Cardiac fibroblast (primary cell): ENCODE measurements around the gene SMC6.

Experiments used
- DNase-seq, 2 donors: peaks; one replicate each; pipeline versions ENCODE4 v3.0.0 to v3.0.0-alpha.2; 2010; ENCODE audit warnings: low read depth in 2 of 2
- H3K4me3 ChIP-seq, 2 donors: replicated peaks in 1 of 2; 1 replicate in 1 of 2; 2 replicates in 1 of 2; pipeline ENCODE4 v1.5.1; 2011; ENCODE audit warnings: low read depth in 2 of 2, low read length in 2 of 2, mild to moderate bottlenecking in 2 of 2, moderate library complexity in 1 of 2
- TF ChIP-seq, protein P1 (sequence below): IDR thresholded peaks from one replicate; pipeline ENCODE4 v1.5.1; 2011; ENCODE audit warnings: low read depth, mild to moderate bottlenecking, low read length, inconsistent platforms

The SMC6 gene

DNA sequence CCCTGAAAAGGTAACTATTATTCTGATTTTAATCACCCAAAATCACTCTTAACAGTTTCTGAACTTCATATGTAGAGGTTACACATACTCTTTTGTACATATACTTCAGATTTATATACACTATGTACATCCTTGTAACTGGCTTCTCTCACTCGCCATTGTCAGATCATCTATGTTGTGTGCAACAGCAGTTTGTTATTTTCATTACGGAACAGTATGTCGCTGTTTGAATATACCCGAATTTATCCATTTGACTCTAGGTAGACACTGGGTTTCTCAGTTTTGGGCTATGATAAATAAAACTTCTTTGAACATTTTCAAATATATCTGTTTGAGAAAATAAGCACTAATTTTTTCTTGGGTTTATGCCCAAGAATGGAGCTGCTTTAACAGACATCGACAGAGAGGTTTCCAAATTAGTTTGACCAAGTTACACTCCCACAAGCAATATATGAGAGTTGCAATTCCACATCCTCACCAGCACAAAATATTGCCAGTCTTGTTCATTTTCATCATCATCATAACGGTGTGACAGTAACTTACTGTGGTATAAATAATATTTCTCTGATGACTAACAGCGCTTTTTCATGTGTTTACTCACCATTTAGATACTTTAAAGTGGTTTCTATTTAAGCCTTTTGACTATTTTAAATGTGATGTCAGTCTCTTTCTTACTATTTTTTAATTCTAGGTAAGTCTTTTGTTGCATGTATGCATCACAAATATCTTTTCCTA, 80.9 kb downstream of the SMC6 start:
- H3K4me3 ChIP-seq: no peak overlapping the region
- peak; percentile 30 to 84 for DNase-seq
- TF ChIP-seq, protein P1, sequence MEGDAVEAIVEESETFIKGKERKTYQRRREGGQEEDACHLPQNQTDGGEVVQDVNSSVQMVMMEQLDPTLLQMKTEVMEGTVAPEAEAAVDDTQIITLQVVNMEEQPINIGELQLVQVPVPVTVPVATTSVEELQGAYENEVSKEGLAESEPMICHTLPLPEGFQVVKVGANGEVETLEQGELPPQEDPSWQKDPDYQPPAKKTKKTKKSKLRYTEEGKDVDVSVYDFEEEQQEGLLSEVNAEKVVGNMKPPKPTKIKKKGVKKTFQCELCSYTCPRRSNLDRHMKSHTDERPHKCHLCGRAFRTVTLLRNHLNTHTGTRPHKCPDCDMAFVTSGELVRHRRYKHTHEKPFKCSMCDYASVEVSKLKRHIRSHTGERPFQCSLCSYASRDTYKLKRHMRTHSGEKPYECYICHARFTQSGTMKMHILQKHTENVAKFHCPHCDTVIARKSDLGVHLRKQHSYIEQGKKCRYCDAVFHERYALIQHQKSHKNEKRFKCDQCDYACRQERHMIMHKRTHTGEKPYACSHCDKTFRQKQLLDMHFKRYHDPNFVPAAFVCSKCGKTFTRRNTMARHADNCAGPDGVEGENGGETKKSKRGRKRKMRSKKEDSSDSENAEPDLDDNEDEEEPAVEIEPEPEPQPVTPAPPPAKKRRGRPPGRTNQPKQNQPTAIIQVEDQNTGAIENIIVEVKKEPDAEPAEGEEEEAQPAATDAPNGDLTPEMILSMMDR: peak; percentile 22

DNA sequence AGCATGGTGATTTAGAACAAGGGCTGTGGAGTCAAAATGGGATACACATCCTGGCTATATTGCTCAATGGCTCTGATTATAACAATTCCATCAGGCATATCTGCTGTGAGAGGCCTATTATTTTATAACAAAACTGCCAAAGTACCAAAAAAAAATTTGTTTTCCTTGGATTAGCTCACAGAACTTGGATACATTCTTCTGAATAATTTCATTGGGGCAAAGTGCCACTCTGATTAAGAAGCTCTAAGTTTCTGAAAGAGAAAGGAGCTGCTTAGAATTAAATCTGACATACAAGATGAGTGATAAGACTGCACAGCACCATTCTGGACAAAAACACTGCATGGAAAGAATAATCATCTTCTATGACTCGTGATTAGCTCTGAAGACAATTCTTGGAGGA, 85.7 kb downstream of the SMC6 start:
- no peak overlapping the region for H3K4me3 ChIP-seq
- TF ChIP-seq, protein P1: no peak
- peak in 1 of 2 donors; percentile 45 for DNase-seq

DNA sequence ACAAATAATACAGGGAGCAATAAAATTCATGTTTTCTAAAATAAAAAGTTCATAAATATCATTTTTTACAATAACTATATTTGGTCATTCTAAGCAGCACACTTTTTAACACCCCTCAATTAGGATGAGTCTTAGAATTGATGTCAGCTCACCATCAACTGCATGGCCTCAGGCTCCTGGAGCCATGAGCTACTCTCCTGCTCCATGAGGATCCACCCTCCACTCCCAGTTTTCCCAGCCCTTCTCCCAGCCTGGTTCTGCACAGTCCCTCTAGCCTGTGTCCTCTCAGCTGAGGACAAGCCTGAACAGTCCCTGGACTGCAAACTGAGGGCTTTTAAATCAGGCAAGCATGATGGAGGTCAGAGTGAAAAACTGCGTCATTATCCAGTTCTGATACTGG, 89.1 kb downstream of the SMC6 start:
- no peak for DNase-seq
- TF ChIP-seq, protein P1: no peak
- H3K4me3 ChIP-seq: no peak overlapping the region

DNA sequence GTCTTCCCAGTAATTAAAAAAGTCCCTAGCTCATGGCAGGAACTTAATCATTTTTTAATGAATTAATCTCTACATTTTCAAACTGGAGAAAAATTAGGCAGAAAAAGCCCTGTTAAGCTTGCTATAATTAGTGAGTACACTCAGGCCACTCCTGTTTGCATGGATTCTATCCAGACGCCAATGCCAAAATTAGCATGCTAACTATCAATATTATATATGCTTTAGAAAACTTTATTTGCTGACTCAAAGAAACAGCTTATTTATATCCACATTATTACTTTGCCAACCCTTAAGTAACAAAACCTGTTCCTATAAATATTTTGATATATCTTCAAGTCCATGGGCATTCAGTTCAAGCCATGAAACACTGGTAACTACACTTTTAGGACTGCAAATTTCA, 90.9 kb downstream of the SMC6 start:
- no peak for DNase-seq
- no peak overlapping the region for H3K4me3 ChIP-seq
- TF ChIP-seq, protein P1: no peak

DNA sequence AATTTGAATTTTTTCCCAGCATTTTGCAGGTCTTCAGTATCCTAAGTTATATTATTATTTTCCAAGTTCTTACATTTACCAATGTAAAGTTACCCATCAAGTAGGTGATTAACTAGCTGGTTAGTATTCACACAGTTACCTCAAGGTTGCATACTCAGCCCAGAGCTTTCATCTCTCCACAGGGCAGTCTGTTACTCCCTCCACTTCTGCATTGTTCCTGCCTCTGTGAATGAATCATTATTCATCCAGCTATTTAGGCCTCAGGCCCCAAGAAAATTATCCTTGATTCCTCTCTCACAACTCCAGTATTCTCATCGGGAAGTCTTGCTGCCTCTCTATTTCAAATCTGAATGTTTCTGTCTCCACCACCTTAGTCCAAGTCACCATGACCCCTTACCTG, 92.2 kb downstream of the SMC6 start:
- TF ChIP-seq, protein P1: no peak
- no peak overlapping the region for H3K4me3 ChIP-seq
- no peak for DNase-seq

DNA sequence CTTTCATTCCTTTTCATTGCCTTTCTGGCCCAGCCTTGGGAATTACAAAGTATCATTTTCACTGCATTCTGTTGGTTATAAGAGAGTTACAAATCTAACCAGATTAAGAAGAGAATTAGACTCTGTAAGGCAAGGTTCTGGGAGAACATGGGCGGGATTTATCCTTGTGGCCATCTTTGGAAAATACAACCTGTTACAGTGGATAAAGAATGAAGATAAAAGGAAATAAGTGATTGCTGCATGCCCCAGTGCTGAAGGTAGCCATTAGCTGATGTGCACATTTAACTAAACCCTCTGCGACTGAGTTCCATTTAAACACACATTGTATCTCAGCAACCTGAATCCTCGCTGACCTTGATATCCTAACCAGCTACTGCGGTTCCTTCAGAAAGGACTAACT, 93.4 kb downstream of the SMC6 start:
- DNase-seq: no peak
- TF ChIP-seq, protein P1: no peak
- no peak overlapping the region for H3K4me3 ChIP-seq
